K562 (cell line): ENCODE results near the gene PRRC2A. TPM values are rescaled to one million over a fixed set of nuclear protein-coding genes. Genes with fewer than 3 reads are reported as not detected.

Source experiments
- CBFA2T3 ChIP-seq: fragments of 450-650 bp; IDR thresholded peaks from 2 replicates; pipeline ENCODE4 v1.6.1; 2017
- CHD4 ChIP-seq: fragments of 200-600 bp; sonication (generic); IDR thresholded peaks from 3 replicates; pipeline ENCODE4 v1.6.1; 2012; ENCODE audit warnings: low read depth, mild to moderate bottlenecking, mixed read lengths, low read length, inconsistent platforms; ENCODE audit not compliant: insufficient read depth, insufficient replicate concordance, poor library complexity, severe bottlenecking
- CTBP1 ChIP-seq: fragments of 450-650 bp; IDR thresholded peaks from 2 replicates; pipeline ENCODE4 v1.6.1; 2016; ENCODE audit warnings: borderline replicate concordance
- ETS2 ChIP-seq: IDR thresholded peaks from 2 replicates; pipeline ENCODE4 v1.6.1; 2016; ENCODE audit warnings: borderline replicate concordance, missing genetic modification characterization, mild to moderate bottlenecking, moderate library complexity, missing compliant biosample characterization; ENCODE audit not compliant: poor library complexity, severe bottlenecking
- GTF2E2 ChIP-seq: fragments of 200-800 bp; sonication (Bioruptor generic); IDR thresholded peaks from 2 replicates; pipeline ENCODE4 v1.6.1; 2016; ENCODE audit warnings: missing genetic modification characterization, missing compliant biosample characterization
- KAT2B ChIP-seq: IDR thresholded peaks from one replicate; pipeline ENCODE4 v1.6.1; 2012; ENCODE audit warnings: low read depth, mild to moderate bottlenecking, control low read depth, inconsistent platforms, low read length, moderate library complexity
- KHSRP ChIP-seq: fragments of 450-650 bp; IDR thresholded peaks from 2 replicates; pipeline ENCODE4 v1.6.1; 2017
- MCM3 ChIP-seq: fragments of 450-650 bp; IDR thresholded peaks from 2 replicates; pipeline ENCODE4 v1.6.1; 2016
- NR2C1 ChIP-seq, 2 experiments: fragments of 450-650 bp; IDR thresholded peaks; 2 replicates each; pipeline ENCODE4 v1.6.1; 2017; ENCODE audit warnings: mild to moderate bottlenecking in 2 of 2, antibody characterized with exemption in 1 of 2, inconsistent platforms in 1 of 2, missing compliant biosample characterization in 1 of 2, missing genetic modification characterization in 1 of 2
- POLR3A ChIP-seq: IDR thresholded peaks from 2 replicates; pipeline ENCODE4 v1.6.1; 2011; ENCODE audit warnings: borderline replicate concordance, mild to moderate bottlenecking, moderate library complexity; ENCODE audit not compliant: insufficient read length, insufficient read depth; ENCODE audit errors: extremely low read depth
- RUNX1 ChIP-seq: sonication (generic); IDR thresholded peaks from 2 replicates; pipeline ENCODE4 v1.6.1; 2016; ENCODE audit warnings: antibody characterized with exemption, low read depth
- SAFB2 ChIP-seq: fragments of 200-400 bp; formaldehyde crosslinking; IDR thresholded peaks from 2 replicates; pipeline ENCODE4 v1.6.1; 2018; ENCODE audit warnings: borderline replicate concordance, low read length, low read depth, moderate library complexity; ENCODE audit not compliant: severe bottlenecking
- SMARCA4 ChIP-seq: fragments of 450-650 bp; IDR thresholded peaks from 2 replicates; pipeline ENCODE4 v1.6.1; 2016
- SP2 ChIP-seq: IDR thresholded peaks from 2 replicates; pipeline ENCODE4 v1.6.1; 2011; ENCODE audit warnings: mild to moderate bottlenecking, low read depth, low read length, moderate library complexity; ENCODE audit not compliant: poor library complexity, severe bottlenecking; ENCODE audit errors: extremely low read depth
- SRF ChIP-seq, 2 experiments: fragments of 250-450, 450-650 bp in 1 of 2; sonication (Bioruptor Pico) in 1 of 2; sonication (generic) in 1 of 2; formaldehyde crosslinking; IDR thresholded peaks; 2 replicates each; pipeline versions ENCODE4 v1.5.0 to v1.5.1; 2020 to 2022; ENCODE audit warnings: mild to moderate bottlenecking in 1 of 2, missing genetic modification reagents in 1 of 2
- TRIM28 ChIP-seq: fragments of 450-650 bp; IDR thresholded peaks from 2 replicates; pipeline ENCODE4 v1.6.1; 2017
- U2AF2 ChIP-seq: fragments of 200-400 bp; formaldehyde crosslinking; optimal IDR thresholded peaks from 2 replicates; pipeline ENCODE3; 2017; ENCODE audit warnings: low read depth, mild to moderate bottlenecking, low read length
- ZBTB7A ChIP-seq: IDR thresholded peaks from 2 replicates; pipeline ENCODE4 v1.6.1; 2011; ENCODE audit warnings: low read depth, mild to moderate bottlenecking, low read length, moderate library complexity, borderline replicate concordance; ENCODE audit not compliant: control insufficient read depth
- ZNF133 ChIP-seq: fragments of 250-450 bp; sonication (Bioruptor Pico); IDR thresholded peaks from 2 replicates; pipeline ENCODE4 v1.4.0; 2020; ENCODE audit warnings: mild to moderate bottlenecking
- ZNF584 ChIP-seq: fragments of 200-800 bp; sonication (Bioruptor generic); IDR thresholded peaks from 2 replicates; pipeline ENCODE4 v1.6.1; 2016; ENCODE audit warnings: low read depth, mild to moderate bottlenecking, missing genetic modification characterization, missing compliant biosample characterization
- polyA plus RNA-seq, 8 experiments: library from polyadenylated mRNA; depleted of rRNA in 4 of 8; stranded (reverse) in 5 of 8; unstranded in 3 of 8; fragments of >200 nt; fragmentation: Nextera tagmentation in 2 of 8; fragmentation: Illumina TruSeq in 1 of 8; extraction: Ambion mirVana in 2 of 8; extraction: Trizol in 1 of 8; gene quantifications; 2 replicates each; pipeline versions ENCODE4 v1.2.1 to v1.2.3, GENCODE V29; 2011 to 2014; ENCODE audit warnings: inconsistent platforms in 1 of 8, missing spikeins in 1 of 8
- total RNA-seq, 7 experiments: library from RNA; depleted of rRNA in 6 of 7; stranded (reverse); fragments of >200 nt in 6 of 7; fragmentation: Illumina TruSeq in 2 of 7; extraction: Trizol in 2 of 7; gene quantifications; 2 replicates each; pipeline versions ENCODE4 v1.2.1 to v1.2.3, GENCODE V29; 2011 to 2021; ENCODE audit warnings: low replicate concordance in 1 of 7
- TF ChIP-seq, protein P1 (sequence below): fragments of 450-650 bp; formaldehyde crosslinking; IDR thresholded peaks from 2 replicates; pipeline ENCODE4 v1.4.0; 2020; ENCODE audit warnings: mild to moderate bottlenecking, moderate library complexity
- TF ChIP-seq, protein P2 (sequence below): fragments of 200-400 bp; formaldehyde crosslinking; IDR thresholded peaks from 2 replicates; pipeline ENCODE4 v1.6.1; 2017; ENCODE audit warnings: mild to moderate bottlenecking, low read depth, low read length, moderate library complexity
- TF ChIP-seq, protein P3 (sequence below): sonication (generic); formaldehyde crosslinking; IDR thresholded peaks from 2 replicates; pipeline ENCODE4 v1.8.1; 2023; ENCODE audit warnings: mild to moderate bottlenecking, missing genetic modification reagents

The PRRC2A gene
- total and polyA plus RNA-seq, 9 of the 15 experiments (the other 6 are each of a cell fraction or from before 2014, with no cell fraction given) = 1.0 to 332 (median 63.0) TPM

DNA sequence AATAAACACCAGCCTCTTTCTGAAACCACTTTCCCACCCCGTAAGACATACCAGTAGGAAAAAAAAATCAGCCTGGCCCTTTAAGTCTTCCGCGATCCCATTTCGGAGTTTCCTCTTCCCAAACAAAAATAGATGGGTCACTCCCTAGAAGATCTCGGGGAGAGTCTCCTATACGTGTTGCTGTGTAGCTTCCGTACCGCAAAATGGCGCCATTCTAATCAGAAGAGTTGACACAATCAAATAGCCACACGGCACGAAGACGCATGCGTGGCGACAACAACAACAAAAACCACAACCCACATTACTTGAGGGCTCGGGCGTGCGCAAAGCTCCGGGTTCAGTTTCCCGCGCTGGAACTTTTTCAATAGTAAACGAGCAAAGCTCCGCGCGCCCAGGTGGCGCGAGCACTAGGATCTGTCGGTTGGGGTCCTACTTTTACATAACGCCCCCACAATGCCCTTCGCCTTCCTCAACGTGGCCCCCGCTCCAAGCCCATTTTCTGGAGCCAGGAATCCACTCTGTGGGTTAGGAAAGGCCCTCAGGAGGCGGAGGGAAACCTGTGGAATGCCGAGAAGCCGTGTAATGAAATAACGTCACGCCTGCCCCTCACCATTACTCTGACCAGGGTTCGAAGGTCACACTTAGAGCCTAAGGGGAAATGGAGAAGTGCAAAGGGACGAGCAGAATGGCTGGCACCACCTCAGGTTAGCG, 44.4 kb downstream of the PRRC2A start, which contains the start of gene GPANK1 (continued):
- TF ChIP-seq, protein P1, sequence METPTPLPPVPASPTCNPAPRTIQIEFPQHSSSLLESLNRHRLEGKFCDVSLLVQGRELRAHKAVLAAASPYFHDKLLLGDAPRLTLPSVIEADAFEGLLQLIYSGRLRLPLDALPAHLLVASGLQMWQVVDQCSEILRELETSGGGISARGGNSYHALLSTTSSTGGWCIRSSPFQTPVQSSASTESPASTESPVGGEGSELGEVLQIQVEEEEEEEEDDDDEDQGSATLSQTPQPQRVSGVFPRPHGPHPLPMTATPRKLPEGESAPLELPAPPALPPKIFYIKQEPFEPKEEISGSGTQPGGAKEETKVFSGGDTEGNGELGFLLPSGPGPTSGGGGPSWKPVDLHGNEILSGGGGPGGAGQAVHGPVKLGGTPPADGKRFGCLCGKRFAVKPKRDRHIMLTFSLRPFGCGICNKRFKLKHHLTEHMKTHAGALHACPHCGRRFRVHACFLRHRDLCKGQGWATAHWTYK = peak; percentile 74; the same call in 1 of the 2 replicates
- TF ChIP-seq ETS2 (tag) = peak; percentile 21
- TF ChIP-seq NR2C1 (IDR thresholded peaks at IDR 0.05) = no peak
- TF ChIP-seq NR2C1 (tag; IDR thresholded peaks at IDR 0.05) = peak; percentile 81
- no peak for TF ChIP-seq SAFB2
- TF ChIP-seq CTBP1 = no peak
- no peak for TF ChIP-seq ZNF584 (CRISPR knock-in tag)
- TF ChIP-seq GTF2E2 = no peak
- TF ChIP-seq MCM3 = no peak
- peak; percentile 63 for TF ChIP-seq RUNX1
- no peak for TF ChIP-seq CBFA2T3
- TF ChIP-seq, protein P2, sequence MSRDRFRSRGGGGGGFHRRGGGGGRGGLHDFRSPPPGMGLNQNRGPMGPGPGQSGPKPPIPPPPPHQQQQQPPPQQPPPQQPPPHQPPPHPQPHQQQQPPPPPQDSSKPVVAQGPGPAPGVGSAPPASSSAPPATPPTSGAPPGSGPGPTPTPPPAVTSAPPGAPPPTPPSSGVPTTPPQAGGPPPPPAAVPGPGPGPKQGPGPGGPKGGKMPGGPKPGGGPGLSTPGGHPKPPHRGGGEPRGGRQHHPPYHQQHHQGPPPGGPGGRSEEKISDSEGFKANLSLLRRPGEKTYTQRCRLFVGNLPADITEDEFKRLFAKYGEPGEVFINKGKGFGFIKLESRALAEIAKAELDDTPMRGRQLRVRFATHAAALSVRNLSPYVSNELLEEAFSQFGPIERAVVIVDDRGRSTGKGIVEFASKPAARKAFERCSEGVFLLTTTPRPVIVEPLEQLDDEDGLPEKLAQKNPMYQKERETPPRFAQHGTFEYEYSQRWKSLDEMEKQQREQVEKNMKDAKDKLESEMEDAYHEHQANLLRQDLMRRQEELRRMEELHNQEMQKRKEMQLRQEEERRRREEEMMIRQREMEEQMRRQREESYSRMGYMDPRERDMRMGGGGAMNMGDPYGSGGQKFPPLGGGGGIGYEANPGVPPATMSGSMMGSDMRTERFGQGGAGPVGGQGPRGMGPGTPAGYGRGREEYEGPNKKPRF = no peak
- TF ChIP-seq KHSRP = no peak
- TF ChIP-seq TRIM28 = peak; percentile 46; the same call in 1 of the 2 replicates
- TF ChIP-seq U2AF2 = no peak
- TF ChIP-seq KAT2B = no peak
- no peak; the same call in 1 of the 2 replicates for TF ChIP-seq SMARCA4
- no peak for TF ChIP-seq SP2
- no peak for TF ChIP-seq ZBTB7A
- TF ChIP-seq, protein P3, sequence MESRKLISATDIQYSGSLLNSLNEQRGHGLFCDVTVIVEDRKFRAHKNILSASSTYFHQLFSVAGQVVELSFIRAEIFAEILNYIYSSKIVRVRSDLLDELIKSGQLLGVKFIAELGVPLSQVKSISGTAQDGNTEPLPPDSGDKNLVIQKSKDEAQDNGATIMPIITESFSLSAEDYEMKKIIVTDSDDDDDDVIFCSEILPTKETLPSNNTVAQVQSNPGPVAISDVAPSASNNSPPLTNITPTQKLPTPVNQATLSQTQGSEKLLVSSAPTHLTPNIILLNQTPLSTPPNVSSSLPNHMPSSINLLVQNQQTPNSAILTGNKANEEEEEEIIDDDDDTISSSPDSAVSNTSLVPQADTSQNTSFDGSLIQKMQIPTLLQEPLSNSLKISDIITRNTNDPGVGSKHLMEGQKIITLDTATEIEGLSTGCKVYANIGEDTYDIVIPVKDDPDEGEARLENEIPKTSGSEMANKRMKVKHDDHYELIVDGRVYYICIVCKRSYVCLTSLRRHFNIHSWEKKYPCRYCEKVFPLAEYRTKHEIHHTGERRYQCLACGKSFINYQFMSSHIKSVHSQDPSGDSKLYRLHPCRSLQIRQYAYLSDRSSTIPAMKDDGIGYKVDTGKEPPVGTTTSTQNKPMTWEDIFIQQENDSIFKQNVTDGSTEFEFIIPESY (CRISPR knock-in tag) = no peak; the same call in none of the 2 replicates
- no peak for TF ChIP-seq POLR3A
- no peak for TF ChIP-seq CHD4
- TF ChIP-seq ZNF133 = 0 out of 2 replicates have a peak, but pooled peaks have one; percentile 44
- TF ChIP-seq SRF (CRISPR knock-in tag; IDR thresholded peaks at IDR 0.05) = peak in 1 of 2 experiments; percentile 73; a peak in 1 of 4 replicates
